H1 (cell line): Measurements from ENCODE around the gene SV2C.

Experiments used
- CTCF ChIP-seq, 3 experiments: IDR thresholded peaks; 1 replicate in 2 of 3; 2 replicates in 1 of 3; pipeline versions ENCODE4 v1.5.1 to v1.6.1; 2011; ENCODE audit warnings: low read length in 3 of 3, mild to moderate bottlenecking in 3 of 3, inconsistent platforms in 2 of 3, low read depth in 1 of 3, moderate library complexity in 1 of 3; ENCODE audit not compliant: insufficient read depth in 1 of 3; ENCODE audit errors: control extremely low read depth in 1 of 3
- EZH2 ChIP-seq: fragments of 200-600 bp; sonication (generic); IDR thresholded peaks from 2 replicates; pipeline ENCODE4 v1.7.1; 2012; ENCODE audit warnings: low read depth, mild to moderate bottlenecking, moderate library complexity, low read length, inconsistent platforms; ENCODE audit not compliant: severe bottlenecking

- TF ChIP-seq EZH2 (no peak), CTCF (IDR thresholded peaks at IDR 0.05; ENCODE audit: control extremely low read depth in 1 of 3, insufficient read depth in 1 of 3, low read depth in 1 of 3, low read length in 3 of 3) (no peak)
Measured at GRCh38 chr5:76303921-76304320, 220.7 kb downstream of the SV2C start.
